GM23248 (cell line): ENCODE data around the gene CYLC1.

Experiments
- EZH2 ChIP-seq: fragments of 200-600 bp; sonication (generic); IDR thresholded peaks from 2 replicates; pipeline ENCODE4 v1.6.1; 2018; ENCODE audit warnings: antibody characterized with exemption, mild to moderate bottlenecking; ENCODE audit not compliant: insufficient read depth, poor library complexity, severe bottlenecking
- EZH2phosphoT487 ChIP-seq: fragments of 200-600 bp; sonication (generic); IDR thresholded peaks from 2 replicates; pipeline ENCODE4 v1.6.1; 2018; ENCODE audit warnings: antibody characterized with exemption, moderate library complexity, mild to moderate bottlenecking, low read depth; ENCODE audit not compliant: insufficient read depth

DNA sequence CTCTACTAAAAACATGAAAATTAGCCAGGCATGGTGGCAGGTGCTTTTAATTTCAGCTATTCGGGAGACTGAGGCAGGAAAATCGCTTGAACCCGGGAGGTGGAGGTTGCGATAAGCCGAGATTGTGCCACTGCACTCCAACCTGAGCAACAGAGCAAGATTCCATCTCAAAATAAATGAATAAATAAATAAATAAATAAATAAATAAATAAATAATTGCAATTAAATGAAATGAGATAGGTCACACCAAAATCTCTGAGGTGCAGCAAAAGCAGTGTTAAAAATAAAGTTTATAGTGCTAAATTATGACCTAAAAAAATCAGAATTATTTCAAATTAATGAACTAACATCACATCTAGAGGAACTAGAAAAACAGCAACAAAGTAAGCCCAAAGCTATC, 13.6 kb upstream of the CYLC1 start:
- TF ChIP-seq EZH2 (no peak), EZH2phosphoT487 (no peak)
